ENCODE results near the gene OR5H14. TPM values are rescaled to one million over a fixed set of nuclear protein-coding genes. Genes with fewer than 3 reads are reported as not detected.
"Not testable (repeated sequence)": the region's sequence is repeated elsewhere in the genome, so short reads cannot be mapped to it uniquely, and the experiment has no call there.

The OR5H14 gene
- total RNA-seq, 1 experiment from 2014 or later = not detected

DNA sequence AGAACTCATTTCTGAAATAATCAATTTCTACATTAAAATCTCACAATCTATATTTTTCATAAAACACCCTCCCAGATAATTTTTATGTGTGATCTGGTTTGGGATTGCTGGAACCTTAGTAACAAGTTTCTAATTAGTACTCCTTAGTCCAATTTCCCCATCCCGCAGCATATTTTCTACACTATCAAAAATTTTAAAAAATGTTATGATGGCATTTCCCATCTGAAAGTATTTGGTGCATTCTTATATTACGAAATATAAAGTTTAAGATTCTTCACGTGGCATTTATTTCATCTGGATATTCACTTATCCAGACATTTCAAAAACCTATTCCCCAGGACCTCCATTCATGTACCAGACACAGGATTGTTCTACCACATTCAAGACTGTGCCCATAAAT, 1.5 kb downstream of the OR5H14 start:
- Histone ChIP-seq H3K4me1 (ENCODE audit: control insufficient read depth, insufficient read depth, low read length) (no peaks in the 10 kb centered on the region), H3K4me3 (ENCODE audit: low read depth in 2 of 2, low read length in 2 of 2) (no peak overlapping the region), H3K9me3 (ENCODE audit: control insufficient read depth, insufficient read depth, low read depth, low read length) (no peaks in the 10 kb centered on the region), H3K27me3 (ENCODE audit: control insufficient read depth, insufficient read depth, low read length) (no peaks in the 10 kb centered on the region), H3K36me3 (ENCODE audit: control insufficient read depth, insufficient read depth, low read length) (no peaks in the 10 kb centered on the region), H3K27ac (ENCODE audit: low read length) (no peak overlapping the region)
- TF ChIP-seq SIN3A (IDR thresholded peaks at IDR 0.05; ENCODE audit: borderline replicate concordance, insufficient read depth, low read depth, low read length) = no peak
- TF ChIP-seq, protein P1, sequence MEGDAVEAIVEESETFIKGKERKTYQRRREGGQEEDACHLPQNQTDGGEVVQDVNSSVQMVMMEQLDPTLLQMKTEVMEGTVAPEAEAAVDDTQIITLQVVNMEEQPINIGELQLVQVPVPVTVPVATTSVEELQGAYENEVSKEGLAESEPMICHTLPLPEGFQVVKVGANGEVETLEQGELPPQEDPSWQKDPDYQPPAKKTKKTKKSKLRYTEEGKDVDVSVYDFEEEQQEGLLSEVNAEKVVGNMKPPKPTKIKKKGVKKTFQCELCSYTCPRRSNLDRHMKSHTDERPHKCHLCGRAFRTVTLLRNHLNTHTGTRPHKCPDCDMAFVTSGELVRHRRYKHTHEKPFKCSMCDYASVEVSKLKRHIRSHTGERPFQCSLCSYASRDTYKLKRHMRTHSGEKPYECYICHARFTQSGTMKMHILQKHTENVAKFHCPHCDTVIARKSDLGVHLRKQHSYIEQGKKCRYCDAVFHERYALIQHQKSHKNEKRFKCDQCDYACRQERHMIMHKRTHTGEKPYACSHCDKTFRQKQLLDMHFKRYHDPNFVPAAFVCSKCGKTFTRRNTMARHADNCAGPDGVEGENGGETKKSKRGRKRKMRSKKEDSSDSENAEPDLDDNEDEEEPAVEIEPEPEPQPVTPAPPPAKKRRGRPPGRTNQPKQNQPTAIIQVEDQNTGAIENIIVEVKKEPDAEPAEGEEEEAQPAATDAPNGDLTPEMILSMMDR (IDR thresholded peaks at IDR 0.05) = no peak
- TF ChIP-seq POLR2AphosphoS5 (IDR thresholded peaks at IDR 0.05; ENCODE audit: low read depth, low read length) = no peak
- TF ChIP-seq TCF7L2 (IDR thresholded peaks at IDR 0.05; ENCODE audit: low read depth, low read length) = no peak
- TF ChIP-seq, protein P2, sequence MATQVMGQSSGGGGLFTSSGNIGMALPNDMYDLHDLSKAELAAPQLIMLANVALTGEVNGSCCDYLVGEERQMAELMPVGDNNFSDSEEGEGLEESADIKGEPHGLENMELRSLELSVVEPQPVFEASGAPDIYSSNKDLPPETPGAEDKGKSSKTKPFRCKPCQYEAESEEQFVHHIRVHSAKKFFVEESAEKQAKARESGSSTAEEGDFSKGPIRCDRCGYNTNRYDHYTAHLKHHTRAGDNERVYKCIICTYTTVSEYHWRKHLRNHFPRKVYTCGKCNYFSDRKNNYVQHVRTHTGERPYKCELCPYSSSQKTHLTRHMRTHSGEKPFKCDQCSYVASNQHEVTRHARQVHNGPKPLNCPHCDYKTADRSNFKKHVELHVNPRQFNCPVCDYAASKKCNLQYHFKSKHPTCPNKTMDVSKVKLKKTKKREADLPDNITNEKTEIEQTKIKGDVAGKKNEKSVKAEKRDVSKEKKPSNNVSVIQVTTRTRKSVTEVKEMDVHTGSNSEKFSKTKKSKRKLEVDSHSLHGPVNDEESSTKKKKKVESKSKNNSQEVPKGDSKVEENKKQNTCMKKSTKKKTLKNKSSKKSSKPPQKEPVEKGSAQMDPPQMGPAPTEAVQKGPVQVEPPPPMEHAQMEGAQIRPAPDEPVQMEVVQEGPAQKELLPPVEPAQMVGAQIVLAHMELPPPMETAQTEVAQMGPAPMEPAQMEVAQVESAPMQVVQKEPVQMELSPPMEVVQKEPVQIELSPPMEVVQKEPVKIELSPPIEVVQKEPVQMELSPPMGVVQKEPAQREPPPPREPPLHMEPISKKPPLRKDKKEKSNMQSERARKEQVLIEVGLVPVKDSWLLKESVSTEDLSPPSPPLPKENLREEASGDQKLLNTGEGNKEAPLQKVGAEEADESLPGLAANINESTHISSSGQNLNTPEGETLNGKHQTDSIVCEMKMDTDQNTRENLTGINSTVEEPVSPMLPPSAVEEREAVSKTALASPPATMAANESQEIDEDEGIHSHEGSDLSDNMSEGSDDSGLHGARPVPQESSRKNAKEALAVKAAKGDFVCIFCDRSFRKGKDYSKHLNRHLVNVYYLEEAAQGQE (IDR thresholded peaks at IDR 0.05; ENCODE audit: insufficient read depth in 1 of 2, low read depth in 2 of 2, low read length in 1 of 2) = no peak
- no peak for DNase-seq (ENCODE audit: low read depth, low spot score)
- BruUV-seq (replicated peaks) = no TSS peak
- CTCF ChIA-PET = no interaction called here
- in situ Hi-C loops (cut with HindIII; ENCODE audit: low pct_unique_long_range_greater_than_20kb, low sequenced_read_pairs) = no loop called here
- POLR2A ChIA-PET = no interaction called here
- intact Hi-C loops (cut with micrococcal nuclease; ENCODE audit: unreplicated experiment) = no loop called here
- no peak for ATAC-seq

- POLR2A ChIA-PET; DNase-seq (ENCODE audit: low read depth, low spot score); H3K36me3 ChIP-seq (ENCODE audit: control insufficient read depth, insufficient read depth, low read length); BruUV-seq (replicated peaks); H3K27me3 ChIP-seq (ENCODE audit: control insufficient read depth, insufficient read depth, low read length); H3K9me3 ChIP-seq (ENCODE audit: control insufficient read depth, insufficient read depth, low read depth, low read length); intact Hi-C loops (cut with micrococcal nuclease; ENCODE audit: unreplicated experiment); H3K4me1 ChIP-seq (ENCODE audit: control insufficient read depth, insufficient read depth, low read length); ATAC-seq; H3K4me3 ChIP-seq (ENCODE audit: low read depth in 2 of 2, low read length in 2 of 2); in situ Hi-C loops (cut with HindIII; ENCODE audit: low pct_unique_long_range_greater_than_20kb, low sequenced_read_pairs); H3K27ac ChIP-seq (ENCODE audit: low read length); CTCF ChIA-PET: not testable (repeated sequence)
These were observed 2.2 kb downstream of the OR5H14 start for GRCh38 chr3:98149456-98149855.

- Histone ChIP-seq H3K27me3 (ENCODE audit: control insufficient read depth, insufficient read depth, low read length) (no peaks in the 10 kb centered on the region), H3K4me3 (ENCODE audit: low read depth in 2 of 2, low read length in 2 of 2) (no peak overlapping the region), H3K36me3 (ENCODE audit: control insufficient read depth, insufficient read depth, low read length) (no peaks in the 10 kb centered on the region), H3K4me1 (ENCODE audit: control insufficient read depth, insufficient read depth, low read length) (no peaks in the 10 kb centered on the region), H3K9me3 (ENCODE audit: control insufficient read depth, insufficient read depth, low read depth, low read length) (no peaks in the 10 kb centered on the region), H3K27ac (ENCODE audit: low read length) (no peak overlapping the region)
- intact Hi-C loops (cut with micrococcal nuclease; ENCODE audit: unreplicated experiment) = no loop called here
- in situ Hi-C loops (cut with HindIII; ENCODE audit: low pct_unique_long_range_greater_than_20kb, low sequenced_read_pairs) = no loop called here
- no TSS peak for BruUV-seq (replicated peaks)
- ChIA-PET CTCF (no interaction called here), POLR2A (no interaction called here)
- TF ChIP-seq, protein P1 (IDR thresholded peaks at IDR 0.05) = no peak
- TF ChIP-seq TCF7L2 (IDR thresholded peaks at IDR 0.05; ENCODE audit: low read depth, low read length) (no peak), POLR2AphosphoS5 (IDR thresholded peaks at IDR 0.05; ENCODE audit: low read depth, low read length) (no peak), SIN3A (IDR thresholded peaks at IDR 0.05; ENCODE audit: borderline replicate concordance, insufficient read depth, low read depth, low read length) (no peak)
- TF ChIP-seq, protein P2 (IDR thresholded peaks at IDR 0.05; ENCODE audit: insufficient read depth in 1 of 2, low read depth in 2 of 2, low read length in 1 of 2) = no peak
- DNase-seq (ENCODE audit: low read depth, low spot score) (no peak), ATAC-seq (no peak)
These were observed 4.0 kb downstream of the OR5H14 start for GRCh38 chr3:98151241-98151640.
